Progenitor cell of endocrine pancreas (in vitro differentiated cells): Measurements from ENCODE around the gene ITGAE. TPM values are rescaled to one million over a fixed set of nuclear protein-coding genes. Genes with fewer than 3 reads are reported as not detected.
A peak's percentile ranks its signal among the peaks of the same experiment; 100 is the strongest.

Experiments used
- DNase-seq: peaks from one replicate; pipeline ENCODE4 v3.0.0; 2021; ENCODE audit warnings: low spot score; ENCODE audit not compliant: unreplicated experiment
- H3K27ac Mint-ChIP-seq: 2 replicates; pipeline ENCODE4 v1.8.0; 2021; ENCODE audit warnings: mild to moderate bottlenecking, moderate library complexity, mixed read lengths
- H3K27me3 Mint-ChIP-seq: 2 replicates; pipeline ENCODE4 v1.8.0; 2021; ENCODE audit warnings: mixed read lengths
- H3K36me3 Mint-ChIP-seq: 2 replicates; pipeline ENCODE4 v1.8.0; 2022; ENCODE audit warnings: mixed read lengths; ENCODE audit not compliant: insufficient read depth
- H3K4me1 Mint-ChIP-seq: 2 replicates; pipeline ENCODE4 v1.8.0; 2021; ENCODE audit warnings: low read depth, mixed read lengths
- H3K4me3 Mint-ChIP-seq: 2 replicates; pipeline ENCODE4 v1.8.0; 2021; ENCODE audit warnings: low read depth, mild to moderate bottlenecking, moderate library complexity, mixed read lengths
- H3K9me3 Mint-ChIP-seq: 2 replicates; pipeline ENCODE4 v1.8.0; 2021; ENCODE audit warnings: low read depth, mixed read lengths
- CTCF ChIP-seq: fragments of 200-600 bp; sonication (generic); IDR thresholded peaks from one replicate; pipeline ENCODE4 v1.5.0; 2021; ENCODE audit warnings: antibody characterized with exemption, mild to moderate bottlenecking; ENCODE audit not compliant: unreplicated experiment
- total RNA-seq: library from RNA; stranded (reverse); gene quantifications from 2 replicates; pipeline ENCODE4 v1.2.1, GENCODE V29; 2021

ITGAE gene
- total RNA-seq, 1 donor from 2014 or later = 29.0 TPM

DNA sequence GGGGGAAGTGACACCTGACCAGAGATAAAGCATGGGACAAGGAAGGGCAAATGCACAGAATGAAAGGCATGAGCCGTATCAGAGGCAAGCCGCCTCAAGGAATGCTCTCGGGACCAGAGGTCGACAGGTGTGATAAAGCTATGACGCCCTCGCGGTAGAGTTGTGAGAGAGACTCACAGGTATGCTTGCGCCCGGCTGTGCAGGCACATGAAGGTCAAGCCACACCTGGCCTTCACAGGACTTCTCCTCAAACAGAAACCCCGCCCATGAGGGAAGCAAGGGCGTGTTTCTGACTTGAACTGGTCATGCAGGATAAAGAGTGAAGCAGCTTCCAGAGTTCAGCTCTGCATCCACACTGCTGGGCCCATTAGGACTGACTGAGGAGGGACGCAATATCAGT lies 37.2 kb upstream of the ITGAE start:
- DNase-seq = no peak
- Mint-ChIP-seq H3K36me3 (peaks cover 28% of the 10 kb centered on the region), H3K4me1 (peaks cover 3% of the 10 kb centered on the region), H3K4me3 (no peak overlapping the region), H3K9me3 (no peaks in the 10 kb centered on the region), H3K27ac (peak overlapping the region; percentile 88), H3K27me3 (no peaks in the 10 kb centered on the region)
- no peak for TF ChIP-seq CTCF

DNA sequence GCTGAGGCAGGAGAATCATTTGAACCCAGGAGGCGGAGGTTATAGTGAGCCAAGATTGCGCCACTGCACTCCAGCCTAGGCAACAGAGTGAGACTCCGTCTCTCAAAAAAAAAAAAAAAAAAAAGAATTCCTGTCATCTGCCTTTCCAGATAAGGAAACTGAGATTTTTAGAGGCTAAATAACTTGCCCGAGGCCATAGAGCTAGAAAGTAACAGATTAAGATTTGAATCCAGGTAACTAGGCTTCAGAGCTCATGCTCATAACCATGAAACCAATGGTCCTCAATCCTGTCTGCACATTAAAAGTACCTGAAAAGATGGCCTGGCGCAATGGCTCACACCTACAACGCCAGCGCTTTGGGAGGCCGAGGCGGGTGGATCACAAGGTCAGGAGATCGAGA lies 35.6 kb upstream of the ITGAE start:
- Mint-ChIP-seq H3K27me3 (no peaks in the 10 kb centered on the region), H3K27ac (peak overlapping the region; percentile 59)

GRCh38 chr17:3835410-3836229 lies 34.6 kb upstream of the ITGAE start:
- H3K27me3 Mint-ChIP-seq = no peaks in the 10 kb centered on the region
- no peak for TF ChIP-seq CTCF
- DNase-seq = no peak
- peaks cover 25% of the 10 kb centered on the region for H3K36me3 Mint-ChIP-seq
- no peak overlapping the region for H3K27ac Mint-ChIP-seq
- H3K4me1 Mint-ChIP-seq = peaks cover 3% of the 10 kb centered on the region
- no peaks in the 10 kb centered on the region for H3K9me3 Mint-ChIP-seq
- H3K4me3 Mint-ChIP-seq = no peak overlapping the region

More for the DNA sequence above, 35.6 kb upstream of the ITGAE start:
- TF ChIP-seq CTCF = no peak
- Mint-ChIP-seq H3K4me1 (peaks cover 3% of the 10 kb centered on the region), H3K36me3 (peaks cover 29% of the 10 kb centered on the region), H3K4me3 (no peak overlapping the region), H3K9me3 (no peaks in the 10 kb centered on the region)
- no peak for DNase-seq

DNA sequence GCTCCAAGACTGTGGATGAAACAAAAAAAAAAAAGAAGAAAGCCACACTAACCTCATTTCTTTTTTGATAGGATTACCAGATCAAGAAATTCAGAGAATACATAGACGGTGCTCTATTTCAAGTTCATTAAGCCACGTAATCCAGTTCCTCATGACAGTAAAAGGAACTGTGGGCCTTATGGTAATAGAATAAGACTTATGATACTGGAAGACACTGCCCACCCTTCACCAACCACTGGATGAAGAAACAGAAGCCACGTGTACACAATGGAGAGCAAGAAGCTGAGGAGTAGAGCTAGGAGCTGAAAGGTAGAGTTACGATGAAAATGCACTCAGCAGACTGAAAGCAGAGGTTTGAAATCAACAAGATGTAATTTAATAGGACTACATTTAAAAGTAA lies 33.8 kb upstream of the ITGAE start:
- no peaks in the 10 kb centered on the region for H3K27me3 Mint-ChIP-seq
- H3K9me3 Mint-ChIP-seq = no peaks in the 10 kb centered on the region
- no peak overlapping the region for H3K27ac Mint-ChIP-seq
- H3K4me1 Mint-ChIP-seq = peaks cover 3% of the 10 kb centered on the region
- DNase-seq = no peak
- TF ChIP-seq CTCF = no peak
- H3K36me3 Mint-ChIP-seq = peaks cover 22% of the 10 kb centered on the region
- no peak overlapping the region for H3K4me3 Mint-ChIP-seq

- no peak for TF ChIP-seq CTCF
- no peaks in the 10 kb centered on the region for H3K4me1 Mint-ChIP-seq
- H3K4me3 Mint-ChIP-seq = no peak overlapping the region
- peaks cover 16% of the 10 kb centered on the region for H3K36me3 Mint-ChIP-seq
- no peak overlapping the region for H3K27ac Mint-ChIP-seq
- H3K9me3 Mint-ChIP-seq = no peaks in the 10 kb centered on the region
- no peaks in the 10 kb centered on the region for H3K27me3 Mint-ChIP-seq
- no peak for DNase-seq
Observed at GRCh38 chr17:3828852-3829232, 27.9 kb upstream of the ITGAE start.
